LNCaP clone FGC (cell line): Measurements from ENCODE around the gene IGFL2.
"Not testable (repeated sequence)": the region's sequence is repeated elsewhere in the genome, so short reads cannot be mapped to it uniquely, and the experiment has no call there.

ENCODE experiments used
- DNase-seq: peaks from one replicate; pipeline ENCODE4 v3.0.0-alpha.2; 2011; ENCODE audit warnings: low read depth
- H3K4me3 ChIP-seq: 2 replicates; pipeline ENCODE4 v1.5.1; 2011; ENCODE audit warnings: mild to moderate bottlenecking, low read depth, low read length, control low read depth
- CTCF ChIP-seq: IDR thresholded peaks from 2 replicates; pipeline ENCODE4 v1.5.1; 2012; ENCODE audit warnings: mild to moderate bottlenecking; ENCODE audit not compliant: control insufficient read depth, insufficient read depth; ENCODE audit errors: extremely low read depth

IGFL2 gene

GRCh38 chr19:46189971-46190888 is 42.2 kb downstream of the IGFL2 start:
- no peak for TF ChIP-seq CTCF
- no peak overlapping the region for H3K4me3 ChIP-seq
- DNase-seq: no peak

- no peak overlapping the region for H3K4me3 ChIP-seq
- no peak for DNase-seq
- no peak for TF ChIP-seq CTCF
These were observed 43.3 kb downstream of the IGFL2 start for GRCh38 chr19:46191356-46191755.

- no peak overlapping the region for H3K4me3 ChIP-seq
- DNase-seq: no peak
- TF ChIP-seq CTCF: no peak
These were observed 43.9 kb downstream of the IGFL2 start for GRCh38 chr19:46191972-46192371.

GRCh38 chr19:46192626-46192991 is 44.6 kb downstream of the IGFL2 start:
- not testable (repeated sequence) for DNase-seq, H3K4me3 ChIP-seq

GRCh38 chr19:46192992-46193650 is 45.1 kb downstream of the IGFL2 start:
- DNase-seq: no peak

GRCh38 chr19:46193678-46194077 is 45.6 kb downstream of the IGFL2 start:
- no peak overlapping the region for H3K4me3 ChIP-seq
- TF ChIP-seq CTCF: no peak
- DNase-seq: no peak

More at GRCh38 chr19:46192992-46193650, 45.1 kb downstream of the IGFL2 start:
- TF ChIP-seq CTCF: no peak
- H3K4me3 ChIP-seq: no peak overlapping the region

- TF ChIP-seq CTCF: no peak
- no peak for DNase-seq
- H3K4me3 ChIP-seq: no peak overlapping the region
These were observed 47.1 kb downstream of the IGFL2 start for GRCh38 chr19:46195104-46195503.

GRCh38 chr19:46195919-46196318 is 47.9 kb downstream of the IGFL2 start:
- not testable (repeated sequence) for H3K4me3 ChIP-seq, DNase-seq
